Epithelial cell of proximal tubule (primary cell): ENCODE measurements around the gene MARCO. TPM values are rescaled to one million over a fixed set of nuclear protein-coding genes. Genes with fewer than 3 reads are reported as not detected.

Experiments
- DNase-seq: peaks from one replicate; pipeline ENCODE4 v3.0.0-alpha.2; 2011; ENCODE audit warnings: low read depth
- H3K4me3 ChIP-seq: 2 replicates; pipeline ENCODE4 v1.5.1; 2011; ENCODE audit warnings: low read depth, mild to moderate bottlenecking, low read length
- total RNA-seq: library from RNA; depleted of rRNA; stranded (reverse); fragments of >200 nt; gene quantifications from 2 replicates; pipeline ENCODE4 v1.2.3, GENCODE V29; 2015
- TF ChIP-seq, protein P1 (sequence below): conservative IDR thresholded peaks from 2 replicates; pipeline ENCODE4 v1.5.1; 2012; ENCODE audit warnings: low read depth, mild to moderate bottlenecking, low read length

Gene MARCO
- total RNA-seq, 1 donor from 2014 or later, result not detected

DNA sequence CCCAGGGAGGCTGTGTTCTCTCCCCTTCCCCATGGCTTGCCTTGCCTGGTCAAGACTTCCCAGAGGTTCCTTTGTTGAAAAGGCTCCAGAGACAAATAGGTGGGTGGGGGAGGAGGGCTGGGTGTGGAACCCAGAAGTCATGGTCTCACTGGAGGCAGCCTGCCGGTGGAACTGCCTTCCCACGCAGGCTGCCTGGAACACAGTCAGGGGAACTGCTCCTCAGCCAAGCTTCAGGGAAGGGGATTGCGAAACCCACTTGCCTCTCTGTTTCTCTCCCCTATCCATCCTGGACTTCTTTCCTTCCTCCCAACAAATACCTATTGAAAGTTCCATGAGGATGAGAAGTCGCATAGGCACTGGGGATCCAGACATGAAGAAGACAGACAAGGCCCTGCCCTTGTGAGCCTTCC lies 31.6 kb downstream of the MARCO start:
- TF ChIP-seq, protein P1, sequence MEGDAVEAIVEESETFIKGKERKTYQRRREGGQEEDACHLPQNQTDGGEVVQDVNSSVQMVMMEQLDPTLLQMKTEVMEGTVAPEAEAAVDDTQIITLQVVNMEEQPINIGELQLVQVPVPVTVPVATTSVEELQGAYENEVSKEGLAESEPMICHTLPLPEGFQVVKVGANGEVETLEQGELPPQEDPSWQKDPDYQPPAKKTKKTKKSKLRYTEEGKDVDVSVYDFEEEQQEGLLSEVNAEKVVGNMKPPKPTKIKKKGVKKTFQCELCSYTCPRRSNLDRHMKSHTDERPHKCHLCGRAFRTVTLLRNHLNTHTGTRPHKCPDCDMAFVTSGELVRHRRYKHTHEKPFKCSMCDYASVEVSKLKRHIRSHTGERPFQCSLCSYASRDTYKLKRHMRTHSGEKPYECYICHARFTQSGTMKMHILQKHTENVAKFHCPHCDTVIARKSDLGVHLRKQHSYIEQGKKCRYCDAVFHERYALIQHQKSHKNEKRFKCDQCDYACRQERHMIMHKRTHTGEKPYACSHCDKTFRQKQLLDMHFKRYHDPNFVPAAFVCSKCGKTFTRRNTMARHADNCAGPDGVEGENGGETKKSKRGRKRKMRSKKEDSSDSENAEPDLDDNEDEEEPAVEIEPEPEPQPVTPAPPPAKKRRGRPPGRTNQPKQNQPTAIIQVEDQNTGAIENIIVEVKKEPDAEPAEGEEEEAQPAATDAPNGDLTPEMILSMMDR, result no peak
- DNase-seq, result peak; percentile 42
- H3K4me3 ChIP-seq, result no peak overlapping the region

- DNase-seq, result peak; percentile 65
Observed at GRCh38 chr2:118974103-118974993, 32.4 kb downstream of the MARCO start.

DNA sequence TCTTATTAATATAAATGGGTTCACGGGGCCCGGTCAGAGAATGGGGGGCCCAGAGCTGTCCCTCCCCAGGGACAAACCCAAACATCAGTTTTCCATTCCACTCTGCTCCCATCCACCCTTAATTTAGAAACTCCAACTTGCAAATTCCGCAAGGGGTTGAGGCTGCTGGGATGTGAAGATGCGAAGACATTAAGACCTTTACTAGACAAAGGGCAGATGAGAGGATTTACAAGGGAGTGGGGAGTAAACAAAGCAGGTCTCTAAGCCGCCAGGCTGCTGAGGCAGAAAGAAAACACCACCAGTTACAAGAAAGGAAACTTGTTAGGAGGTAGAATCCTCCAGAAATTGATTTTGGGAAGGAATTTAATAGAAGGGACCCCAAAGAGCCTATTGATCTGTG lies 33.1 kb downstream of the MARCO start:
- TF ChIP-seq, protein P1, result no peak
- H3K4me3 ChIP-seq, result no peak overlapping the region
- DNase-seq, result no peak

More at GRCh38 chr2:118974103-118974993, 32.4 kb downstream of the MARCO start:
- no peak overlapping the region for H3K4me3 ChIP-seq
- TF ChIP-seq, protein P1, result no peak

DNA sequence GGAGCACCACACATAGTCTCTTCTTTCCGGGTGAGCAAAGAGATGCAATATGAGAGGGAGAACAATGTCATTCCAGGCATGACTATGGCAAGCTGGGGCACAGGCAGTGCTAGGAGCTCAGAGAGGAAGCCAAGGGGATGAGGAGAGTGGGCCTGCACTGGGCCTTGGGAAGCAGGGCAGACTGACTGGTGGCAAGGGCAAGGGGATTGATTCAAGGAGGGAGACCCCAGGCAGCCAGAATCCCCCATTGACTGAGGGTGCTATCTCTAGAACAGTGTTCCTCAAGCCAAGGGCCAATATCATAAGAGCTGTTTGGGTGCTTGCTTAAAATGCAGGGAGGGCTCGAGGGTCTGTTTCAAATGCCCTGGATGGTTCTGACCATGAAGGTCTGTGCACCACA lies 36.1 kb downstream of the MARCO start:
- DNase-seq, result no peak
- TF ChIP-seq, protein P1, result no peak
- H3K4me3 ChIP-seq, result no peak overlapping the region

DNA sequence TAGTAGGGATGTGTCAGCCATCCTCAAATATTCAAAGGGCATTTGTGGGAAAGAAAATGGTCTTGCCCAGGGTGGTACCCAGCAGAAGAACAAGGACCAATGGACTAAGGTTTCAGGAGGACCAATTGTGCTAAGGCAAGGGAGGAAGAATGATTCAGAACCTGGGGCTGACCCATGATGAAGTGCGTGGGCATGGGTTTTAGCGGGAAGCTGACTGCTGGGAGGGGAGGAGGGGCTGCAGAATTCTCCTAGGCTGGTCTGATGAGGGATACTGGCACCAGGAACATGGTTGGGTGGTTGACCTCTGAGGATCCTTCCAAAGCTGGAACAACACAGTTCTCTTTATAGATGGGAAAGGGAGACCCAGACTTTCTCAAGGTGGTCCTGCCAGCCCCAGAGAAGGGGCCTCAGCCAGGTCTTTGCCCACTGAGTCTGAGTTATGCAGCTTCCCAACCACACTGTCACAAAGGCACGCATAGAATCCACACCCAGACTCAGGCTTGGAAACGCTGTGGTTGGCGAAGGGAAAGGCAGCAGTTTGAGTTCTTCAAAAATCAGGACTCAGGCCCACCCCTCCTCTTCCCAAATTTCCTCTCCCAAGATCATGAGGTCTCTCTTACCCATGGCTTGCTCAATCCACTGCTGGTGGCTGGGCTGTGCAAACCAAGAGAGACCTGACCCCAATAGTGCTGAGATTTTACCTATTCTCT lies 37.3 kb downstream of the MARCO start:
- H3K4me3 ChIP-seq, result no peak overlapping the region
- no peak for DNase-seq
- TF ChIP-seq, protein P1, result no peak

DNA sequence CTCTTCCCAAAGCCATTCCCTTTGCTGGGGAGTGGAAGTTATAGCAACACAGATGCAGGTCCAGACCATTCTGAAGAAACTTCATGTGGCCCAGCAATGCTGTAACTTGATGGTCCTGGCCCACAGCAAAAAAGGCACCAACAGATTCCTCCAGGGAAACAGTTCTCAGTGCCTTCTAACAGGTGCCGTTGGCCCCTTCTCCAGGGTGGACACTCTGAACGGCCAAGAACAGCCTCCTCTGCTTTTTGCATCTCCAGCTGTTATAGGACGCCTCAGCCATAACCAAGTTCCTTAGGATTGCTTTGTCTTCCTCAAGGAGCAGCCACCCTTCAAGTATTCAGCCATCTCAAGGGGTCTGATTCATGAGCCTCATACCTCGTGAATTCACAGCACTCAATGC lies 38.0 kb downstream of the MARCO start:
- H3K4me3 ChIP-seq, result no peak overlapping the region
- no peak for DNase-seq
- TF ChIP-seq, protein P1, result no peak
